Stimulated activated CD8-positive, alpha-beta memory T cell treated with anti-CD3 and anti-CD28 coated beads, Interleukin-4, amount 100 ng/mL, for 24 hours (primary cell): ENCODE data around the gene PPCDC.
A peak's percentile ranks its signal among the peaks of the same experiment; 100 is the strongest.

Experiments used
- DNase-seq: peaks from one replicate; pipeline ENCODE4 v3.0.0-alpha.2; 2020; ENCODE audit warnings: low read depth

Gene PPCDC

GRCh38 chr15:75023181-75023871 is at the start of gene PPCDC:
PPCDC (plus strand) TSS chr15:75023590; CDS start chr15:75028319, 4,729 bp downstream.
- DNase-seq: peak; percentile 86

- DNase-seq: no peak
These were observed 47.2 kb upstream of the PPCDC start for GRCh38 chr15:74976159-74976558.

GRCh38 chr15:74977599-74977998 is 45.8 kb upstream of the PPCDC start:
- DNase-seq: no peak

- no peak for DNase-seq
These were observed 45.3 kb upstream of the PPCDC start for GRCh38 chr15:74978077-74978476.

- peak; percentile 43 for DNase-seq
These were observed 44.9 kb upstream of the PPCDC start for GRCh38 chr15:74978503-74978902.

- no peak for DNase-seq
These were observed 41.2 kb upstream of the PPCDC start for GRCh38 chr15:74982183-74982582.

GRCh38 chr15:74983725-74984231 is 39.6 kb upstream of the PPCDC start:
- peak; percentile 22 for DNase-seq

- peak; percentile 21 for DNase-seq
These were observed 35.2 kb upstream of the PPCDC start for GRCh38 chr15:74988007-74988800.

GRCh38 chr15:74989527-74989926 is 33.9 kb upstream of the PPCDC start:
- DNase-seq: no peak

- no peak for DNase-seq
These were observed 30.8 kb upstream of the PPCDC start for GRCh38 chr15:74992619-74993018.

GRCh38 chr15:74994236-74994635 is 29.2 kb upstream of the PPCDC start:
- no peak for DNase-seq

- no peak for DNase-seq
These were observed 28.7 kb upstream of the PPCDC start for GRCh38 chr15:74994685-74995084.

- DNase-seq: peak; percentile 87
These were observed 28.1 kb upstream of the PPCDC start, which contains the start of gene SCAMP5 for GRCh38 chr15:74995182-74995778. SCAMP5 (plus strand) TSS chr15:74995563; CDS start chr15:75011840, 16,277 bp downstream.

GRCh38 chr15:74995779-74996765 is 27.3 kb upstream of the PPCDC start:
- no peak for DNase-seq

- DNase-seq: no peak
These were observed 26.2 kb upstream of the PPCDC start for GRCh38 chr15:74997141-74997540.

GRCh38 chr15:74997543-74997942 is 25.8 kb upstream of the PPCDC start:
- DNase-seq: no peak

- no peak for DNase-seq
These were observed 22.1 kb upstream of the PPCDC start for GRCh38 chr15:75001310-75001709.

GRCh38 chr15:75002398-75002797 is 21.0 kb upstream of the PPCDC start:
- no peak for DNase-seq

GRCh38 chr15:75007216-75007615 is 16.2 kb upstream of the PPCDC start:
- no peak for DNase-seq

- DNase-seq: no peak
These were observed 15.2 kb upstream of the PPCDC start for GRCh38 chr15:75008221-75008625.

- no peak for DNase-seq
These were observed 14.6 kb upstream of the PPCDC start for GRCh38 chr15:75008629-75009326.
